ENCODE results near the gene ISM1. TPM values are rescaled to one million over a fixed set of nuclear protein-coding genes. Genes with fewer than 3 reads are reported as not detected.

Gene ISM1
- total and polyA plus RNA-seq, 2 experiments from 2014 or later: 0.15 to 0.63 TPM

DNA sequence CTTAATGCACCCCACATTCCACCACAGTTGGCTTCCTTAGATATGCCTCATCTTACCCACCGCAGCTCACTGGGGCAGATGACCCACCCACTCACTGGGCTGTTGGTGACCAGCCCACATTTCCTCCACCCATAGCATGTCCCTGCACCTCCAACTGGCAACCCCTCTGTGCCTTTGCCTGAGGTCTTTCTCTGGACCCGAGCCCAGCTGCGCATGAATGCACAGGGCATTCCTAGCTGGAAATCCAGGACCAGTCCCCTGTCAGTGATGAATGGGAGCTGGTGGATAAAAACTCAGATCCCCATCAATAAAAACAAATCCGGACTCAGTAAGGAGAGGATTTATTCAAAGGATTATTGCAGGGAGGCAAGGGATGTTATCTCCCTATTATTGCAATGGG lies 75.0 kb downstream of the ISM1 start:
- DNase-seq (ENCODE audit: low spot score): no peak
- Histone ChIP-seq H4K20me1 (replicated peaks; ENCODE audit: insufficient read depth) (no peaks in the 10 kb centered on the region), H3K4me1 (ENCODE audit: insufficient read depth) (no peaks in the 10 kb centered on the region), H3F3A (replicated peaks; ENCODE audit: low read depth) (no peaks in the 10 kb centered on the region), H3K27me3 (ENCODE audit: insufficient read depth) (no peaks in the 10 kb centered on the region), H3K9me2 (ENCODE audit: insufficient read depth) (no peaks in the 10 kb centered on the region), H2AFZ (no peak overlapping the region), H3K36me3 (ENCODE audit: insufficient read depth) (no peaks in the 10 kb centered on the region), H3K79me2 (replicated peaks; ENCODE audit: insufficient read depth) (no peaks in the 10 kb centered on the region), H3K4me3 (no peak overlapping the region), H3K4me2 (no peak overlapping the region), H3K27ac (ENCODE audit: low read depth) (no peak overlapping the region)
- Mint-ChIP-seq H3K27ac (no peak overlapping the region), H3K4me1 (peaks cover 1% of the 10 kb centered on the region), H3K36me3 (ENCODE audit: low read depth) (no peaks in the 10 kb centered on the region), H3K4me3 (no peak overlapping the region), H3K27me3 (ENCODE audit: insufficient read depth, low read depth, poor library complexity) (peaks cover 2% of the 10 kb centered on the region), H3K9me3 (no peaks in the 10 kb centered on the region)
- no peak for ATAC-seq
- TF ChIP-seq, protein P1, sequence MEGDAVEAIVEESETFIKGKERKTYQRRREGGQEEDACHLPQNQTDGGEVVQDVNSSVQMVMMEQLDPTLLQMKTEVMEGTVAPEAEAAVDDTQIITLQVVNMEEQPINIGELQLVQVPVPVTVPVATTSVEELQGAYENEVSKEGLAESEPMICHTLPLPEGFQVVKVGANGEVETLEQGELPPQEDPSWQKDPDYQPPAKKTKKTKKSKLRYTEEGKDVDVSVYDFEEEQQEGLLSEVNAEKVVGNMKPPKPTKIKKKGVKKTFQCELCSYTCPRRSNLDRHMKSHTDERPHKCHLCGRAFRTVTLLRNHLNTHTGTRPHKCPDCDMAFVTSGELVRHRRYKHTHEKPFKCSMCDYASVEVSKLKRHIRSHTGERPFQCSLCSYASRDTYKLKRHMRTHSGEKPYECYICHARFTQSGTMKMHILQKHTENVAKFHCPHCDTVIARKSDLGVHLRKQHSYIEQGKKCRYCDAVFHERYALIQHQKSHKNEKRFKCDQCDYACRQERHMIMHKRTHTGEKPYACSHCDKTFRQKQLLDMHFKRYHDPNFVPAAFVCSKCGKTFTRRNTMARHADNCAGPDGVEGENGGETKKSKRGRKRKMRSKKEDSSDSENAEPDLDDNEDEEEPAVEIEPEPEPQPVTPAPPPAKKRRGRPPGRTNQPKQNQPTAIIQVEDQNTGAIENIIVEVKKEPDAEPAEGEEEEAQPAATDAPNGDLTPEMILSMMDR (conservative IDR thresholded peaks at IDR 0.05; ENCODE audit: low read depth in 2 of 2): no peak
- TF ChIP-seq EZH2 (IDR thresholded peaks at IDR 0.05; ENCODE audit: low read depth, unreplicated experiment) (no peak), CREB1 (CRISPR knock-in tag; IDR thresholded peaks at IDR 0.05; ENCODE audit: low read depth) (no peak), ZNF331 (CRISPR knock-in tag; IDR thresholded peaks at IDR 0.05; ENCODE audit: low read depth) (no peak), EZH2phosphoT487 (IDR thresholded peaks at IDR 0.05; ENCODE audit: unreplicated experiment) (no peak), JUNB (IDR thresholded peaks at IDR 0.05; ENCODE audit: unreplicated experiment) (no peak), STAT1 (IDR thresholded peaks at IDR 0.05; ENCODE audit: unreplicated experiment) (no peak), POLR2AphosphoS5 (IDR thresholded peaks at IDR 0.05; ENCODE audit: low read depth) (no peak), ZNF114 (CRISPR knock-in tag; IDR thresholded peaks at IDR 0.05) (no peak), NANOG (IDR thresholded peaks at IDR 0.05; ENCODE audit: borderline replicate concordance) (no peak)
- TF ChIP-seq, protein P2, sequence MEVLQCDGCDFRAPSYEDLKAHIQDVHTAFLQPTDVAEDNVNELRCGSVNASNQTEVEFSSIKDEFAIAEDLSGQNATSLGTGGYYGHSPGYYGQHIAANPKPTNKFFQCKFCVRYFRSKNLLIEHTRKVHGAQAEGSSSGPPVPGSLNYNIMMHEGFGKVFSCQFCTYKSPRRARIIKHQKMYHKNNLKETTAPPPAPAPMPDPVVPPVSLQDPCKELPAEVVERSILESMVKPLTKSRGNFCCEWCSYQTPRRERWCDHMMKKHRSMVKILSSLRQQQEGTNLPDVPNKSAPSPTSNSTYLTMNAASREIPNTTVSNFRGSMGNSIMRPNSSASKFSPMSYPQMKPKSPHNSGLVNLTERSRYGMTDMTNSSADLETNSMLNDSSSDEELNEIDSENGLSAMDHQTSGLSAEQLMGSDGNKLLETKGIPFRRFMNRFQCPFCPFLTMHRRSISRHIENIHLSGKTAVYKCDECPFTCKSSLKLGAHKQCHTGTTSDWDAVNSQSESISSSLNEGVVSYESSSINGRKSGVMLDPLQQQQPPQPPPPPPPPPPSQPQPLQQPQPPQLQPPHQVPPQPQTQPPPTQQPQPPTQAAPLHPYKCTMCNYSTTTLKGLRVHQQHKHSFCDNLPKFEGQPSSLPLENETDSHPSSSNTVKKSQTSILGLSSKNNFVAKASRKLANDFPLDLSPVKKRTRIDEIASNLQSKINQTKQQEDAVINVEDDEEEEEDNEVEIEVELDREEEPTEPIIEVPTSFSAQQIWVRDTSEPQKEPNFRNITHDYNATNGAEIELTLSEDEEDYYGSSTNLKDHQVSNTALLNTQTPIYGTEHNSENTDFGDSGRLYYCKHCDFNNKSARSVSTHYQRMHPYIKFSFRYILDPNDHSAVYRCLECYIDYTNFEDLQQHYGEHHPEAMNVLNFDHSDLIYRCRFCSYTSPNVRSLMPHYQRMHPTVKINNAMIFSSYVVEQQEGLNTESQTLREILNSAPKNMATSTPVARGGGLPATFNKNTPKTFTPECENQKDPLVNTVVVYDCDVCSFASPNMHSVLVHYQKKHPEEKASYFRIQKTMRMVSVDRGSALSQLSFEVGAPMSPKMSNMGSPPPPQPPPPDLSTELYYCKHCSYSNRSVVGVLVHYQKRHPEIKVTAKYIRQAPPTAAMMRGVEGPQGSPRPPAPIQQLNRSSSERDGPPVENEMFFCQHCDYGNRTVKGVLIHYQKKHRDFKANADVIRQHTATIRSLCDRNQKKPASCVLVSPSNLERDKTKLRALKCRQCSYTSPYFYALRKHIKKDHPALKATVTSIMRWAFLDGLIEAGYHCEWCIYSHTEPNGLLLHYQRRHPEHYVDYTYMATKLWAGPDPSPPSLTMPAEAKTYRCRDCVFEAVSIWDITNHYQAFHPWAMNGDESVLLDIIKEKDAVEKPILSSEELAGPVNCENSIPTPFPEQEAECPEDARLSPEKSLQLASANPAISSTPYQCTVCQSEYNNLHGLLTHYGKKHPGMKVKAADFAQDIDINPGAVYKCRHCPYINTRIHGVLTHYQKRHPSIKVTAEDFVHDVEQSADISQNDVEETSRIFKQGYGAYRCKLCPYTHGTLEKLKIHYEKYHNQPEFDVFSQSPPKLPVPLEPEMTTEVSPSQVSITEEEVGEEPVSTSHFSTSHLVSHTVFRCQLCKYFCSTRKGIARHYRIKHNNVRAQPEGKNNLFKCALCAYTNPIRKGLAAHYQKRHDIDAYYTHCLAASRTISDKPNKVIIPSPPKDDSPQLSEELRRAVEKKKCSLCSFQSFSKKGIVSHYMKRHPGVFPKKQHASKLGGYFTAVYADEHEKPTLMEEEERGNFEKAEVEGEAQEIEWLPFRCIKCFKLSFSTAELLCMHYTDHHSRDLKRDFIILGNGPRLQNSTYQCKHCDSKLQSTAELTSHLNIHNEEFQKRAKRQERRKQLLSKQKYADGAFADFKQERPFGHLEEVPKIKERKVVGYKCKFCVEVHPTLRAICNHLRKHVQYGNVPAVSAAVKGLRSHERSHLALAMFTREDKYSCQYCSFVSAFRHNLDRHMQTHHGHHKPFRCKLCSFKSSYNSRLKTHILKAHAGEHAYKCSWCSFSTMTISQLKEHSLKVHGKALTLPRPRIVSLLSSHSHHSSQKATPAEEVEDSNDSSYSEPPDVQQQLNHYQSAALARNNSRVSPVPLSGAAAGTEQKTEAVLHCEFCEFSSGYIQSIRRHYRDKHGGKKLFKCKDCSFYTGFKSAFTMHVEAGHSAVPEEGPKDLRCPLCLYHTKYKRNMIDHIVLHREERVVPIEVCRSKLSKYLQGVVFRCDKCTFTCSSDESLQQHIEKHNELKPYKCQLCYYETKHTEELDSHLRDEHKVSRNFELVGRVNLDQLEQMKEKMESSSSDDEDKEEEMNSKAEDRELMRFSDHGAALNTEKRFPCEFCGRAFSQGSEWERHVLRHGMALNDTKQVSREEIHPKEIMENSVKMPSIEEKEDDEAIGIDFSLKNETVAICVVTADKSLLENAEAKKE (CRISPR knock-in tag; IDR thresholded peaks at IDR 0.05): no peak
- TF ChIP-seq, protein P3, sequence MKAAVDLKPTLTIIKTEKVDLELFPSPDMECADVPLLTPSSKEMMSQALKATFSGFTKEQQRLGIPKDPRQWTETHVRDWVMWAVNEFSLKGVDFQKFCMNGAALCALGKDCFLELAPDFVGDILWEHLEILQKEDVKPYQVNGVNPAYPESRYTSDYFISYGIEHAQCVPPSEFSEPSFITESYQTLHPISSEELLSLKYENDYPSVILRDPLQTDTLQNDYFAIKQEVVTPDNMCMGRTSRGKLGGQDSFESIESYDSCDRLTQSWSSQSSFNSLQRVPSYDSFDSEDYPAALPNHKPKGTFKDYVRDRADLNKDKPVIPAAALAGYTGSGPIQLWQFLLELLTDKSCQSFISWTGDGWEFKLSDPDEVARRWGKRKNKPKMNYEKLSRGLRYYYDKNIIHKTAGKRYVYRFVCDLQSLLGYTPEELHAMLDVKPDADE (IDR thresholded peaks at IDR 0.05): no peak
- TF ChIP-seq, protein P4, sequence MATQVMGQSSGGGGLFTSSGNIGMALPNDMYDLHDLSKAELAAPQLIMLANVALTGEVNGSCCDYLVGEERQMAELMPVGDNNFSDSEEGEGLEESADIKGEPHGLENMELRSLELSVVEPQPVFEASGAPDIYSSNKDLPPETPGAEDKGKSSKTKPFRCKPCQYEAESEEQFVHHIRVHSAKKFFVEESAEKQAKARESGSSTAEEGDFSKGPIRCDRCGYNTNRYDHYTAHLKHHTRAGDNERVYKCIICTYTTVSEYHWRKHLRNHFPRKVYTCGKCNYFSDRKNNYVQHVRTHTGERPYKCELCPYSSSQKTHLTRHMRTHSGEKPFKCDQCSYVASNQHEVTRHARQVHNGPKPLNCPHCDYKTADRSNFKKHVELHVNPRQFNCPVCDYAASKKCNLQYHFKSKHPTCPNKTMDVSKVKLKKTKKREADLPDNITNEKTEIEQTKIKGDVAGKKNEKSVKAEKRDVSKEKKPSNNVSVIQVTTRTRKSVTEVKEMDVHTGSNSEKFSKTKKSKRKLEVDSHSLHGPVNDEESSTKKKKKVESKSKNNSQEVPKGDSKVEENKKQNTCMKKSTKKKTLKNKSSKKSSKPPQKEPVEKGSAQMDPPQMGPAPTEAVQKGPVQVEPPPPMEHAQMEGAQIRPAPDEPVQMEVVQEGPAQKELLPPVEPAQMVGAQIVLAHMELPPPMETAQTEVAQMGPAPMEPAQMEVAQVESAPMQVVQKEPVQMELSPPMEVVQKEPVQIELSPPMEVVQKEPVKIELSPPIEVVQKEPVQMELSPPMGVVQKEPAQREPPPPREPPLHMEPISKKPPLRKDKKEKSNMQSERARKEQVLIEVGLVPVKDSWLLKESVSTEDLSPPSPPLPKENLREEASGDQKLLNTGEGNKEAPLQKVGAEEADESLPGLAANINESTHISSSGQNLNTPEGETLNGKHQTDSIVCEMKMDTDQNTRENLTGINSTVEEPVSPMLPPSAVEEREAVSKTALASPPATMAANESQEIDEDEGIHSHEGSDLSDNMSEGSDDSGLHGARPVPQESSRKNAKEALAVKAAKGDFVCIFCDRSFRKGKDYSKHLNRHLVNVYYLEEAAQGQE (IDR thresholded peaks at IDR 0.05; ENCODE audit: unreplicated experiment): no peak
